Measurements from ENCODE around the gene SLC35D2.

The SLC35D2 gene

GRCh38 chr9:96383165-96383942, at the start of gene SLC35D2:
Gene SLC35D2, minus strand, starts transcription at chr9:96383711. Its CDS starts 77 bp downstream, at chr9:96383634.
- no peak for DNase-seq (ENCODE audit: low read depth)

- no peak for DNase-seq (ENCODE audit: low read depth)
These were observed 46.9 kb upstream of the SLC35D2 start for GRCh38 chr9:96430377-96430776.

GRCh38 chr9:96429732-96430131, 46.2 kb upstream of the SLC35D2 start:
- no peak for DNase-seq (ENCODE audit: low read depth)

DNA sequence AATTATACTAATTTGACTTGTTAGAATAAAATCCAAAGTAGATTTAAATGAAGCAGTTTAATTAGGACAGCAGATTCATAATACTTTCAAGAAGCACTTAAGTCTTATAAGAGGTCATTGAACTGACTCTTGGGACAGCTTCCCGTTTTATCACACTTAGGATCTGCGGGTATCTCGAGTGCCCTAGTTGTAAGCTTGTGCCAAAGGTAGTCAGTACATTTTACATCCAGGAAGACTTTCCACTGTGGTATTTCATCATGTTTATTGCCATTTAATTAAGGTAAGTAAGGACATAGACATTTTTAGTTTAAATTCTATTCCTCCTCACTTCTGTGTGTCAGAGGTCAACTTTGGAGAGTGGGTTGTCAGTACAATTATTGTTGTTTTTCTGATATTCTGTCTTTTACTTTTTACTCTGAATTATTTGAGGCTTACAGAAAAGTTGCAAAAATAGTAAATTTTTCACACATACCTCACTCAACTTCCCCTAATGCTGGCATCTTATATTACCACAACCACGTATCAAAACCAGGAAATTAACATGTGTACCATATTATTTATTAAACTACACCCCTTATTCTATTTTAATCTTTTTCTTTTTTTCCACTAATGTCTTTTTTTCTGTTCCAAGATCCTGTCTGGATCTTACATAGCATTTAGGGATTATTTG, 42.1 kb upstream of the SLC35D2 start:
- no peak for DNase-seq (ENCODE audit: low read depth)

- no peak for DNase-seq (ENCODE audit: low read depth)
These were observed 40.5 kb upstream of the SLC35D2 start for GRCh38 chr9:96423985-96424336.

- DNase-seq (ENCODE audit: low read depth) = no peak
These were observed 39.9 kb upstream of the SLC35D2 start for GRCh38 chr9:96423322-96423984.

DNA sequence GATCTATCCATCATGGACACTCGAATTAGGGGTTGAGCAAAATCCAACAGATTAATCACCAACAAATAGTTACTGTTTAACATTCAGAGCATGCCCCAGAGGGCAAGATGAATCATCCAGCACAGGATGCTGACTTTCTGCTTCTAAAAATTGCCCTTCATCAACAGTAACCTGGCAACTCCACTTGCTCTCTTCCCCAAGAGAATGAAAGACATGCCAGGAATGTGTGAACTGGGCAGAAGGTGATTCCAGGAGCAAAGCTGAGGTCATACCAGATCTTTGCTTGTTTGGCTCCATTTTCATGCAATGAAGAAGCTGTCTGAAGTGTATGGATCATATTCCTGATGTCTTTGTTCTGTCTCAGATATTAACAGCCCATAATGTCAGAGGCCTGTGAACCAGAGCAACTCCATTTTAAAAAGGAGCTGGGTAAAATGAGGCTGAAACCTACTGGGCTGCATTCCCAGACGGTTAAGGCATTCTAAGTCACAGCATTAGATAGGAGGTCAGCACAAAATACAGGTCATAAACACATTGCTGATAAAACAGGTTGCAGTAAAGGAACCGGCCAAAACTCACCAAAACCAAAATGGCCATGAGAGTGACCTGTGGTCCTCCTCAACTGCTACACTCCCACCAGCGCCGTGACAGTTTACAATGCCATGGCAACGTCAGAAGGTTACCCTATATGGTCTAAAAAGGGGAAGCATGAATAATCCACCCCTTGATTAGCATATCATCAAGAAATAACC, 37.1 kb upstream of the SLC35D2 start:
- no peak for DNase-seq (ENCODE audit: low read depth)

DNA sequence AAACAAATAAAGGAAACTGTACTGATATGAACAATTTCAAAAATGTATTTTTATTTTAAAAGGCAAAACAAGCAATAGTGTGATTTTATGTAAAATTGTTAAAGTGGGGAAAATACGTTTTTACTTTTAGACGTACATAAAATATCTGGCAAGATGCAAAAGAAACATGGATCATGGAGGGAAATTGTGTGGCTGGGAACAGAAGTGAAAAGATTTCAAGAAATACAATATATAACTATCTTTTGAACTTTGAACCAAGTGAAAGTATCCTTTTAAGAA, 36.1 kb upstream of the SLC35D2 start:
- no peak for DNase-seq (ENCODE audit: low read depth)

DNA sequence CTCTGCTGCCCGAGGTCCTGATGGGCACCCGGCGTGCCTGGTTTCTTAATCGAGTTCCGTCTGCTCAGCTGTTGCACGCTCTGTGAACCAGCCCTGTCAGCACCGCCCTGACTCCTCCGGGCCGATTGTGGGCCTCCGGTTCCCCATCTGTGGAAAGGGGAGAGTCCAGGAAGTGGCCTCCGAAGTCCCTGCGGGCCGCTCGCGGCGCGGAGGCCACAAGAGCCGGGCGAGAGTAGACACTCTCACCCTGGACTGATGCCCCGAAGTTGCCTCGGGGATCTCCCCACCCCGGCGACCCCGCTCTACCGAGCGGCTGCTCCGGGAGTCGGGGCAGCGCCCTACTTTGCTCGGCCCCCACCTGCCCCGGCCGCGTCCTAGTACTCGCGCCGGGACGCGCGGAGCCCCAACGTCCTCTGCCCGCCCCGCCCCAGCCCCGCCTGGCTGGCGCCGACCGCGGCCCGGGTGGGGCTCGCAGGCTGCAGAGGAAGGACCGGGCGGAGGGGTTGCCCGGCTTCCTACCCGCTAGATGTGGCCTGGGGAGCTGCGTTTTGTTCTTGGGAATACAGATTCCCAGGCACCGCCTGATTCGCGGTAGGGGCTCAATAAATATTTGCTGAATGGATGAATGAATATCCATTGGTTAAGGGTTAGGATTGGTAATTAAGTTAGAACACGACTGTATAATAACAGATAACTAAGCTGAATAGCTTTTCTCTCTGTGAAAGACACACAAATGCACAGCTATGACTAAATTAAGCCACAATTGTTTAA, 35.6 kb upstream of the SLC35D2 start:
- no peak for DNase-seq (ENCODE audit: low read depth)

- DNase-seq (ENCODE audit: low read depth) = peak; percentile 82
These were observed 34.8 kb upstream of the SLC35D2 start, which contains the start of gene ZNF367 for GRCh38 chr9:96418083-96418919. Gene ZNF367, minus strand, starts transcription at chr9:96418370. Its CDS starts 338 bp downstream, at chr9:96418032.

- DNase-seq (ENCODE audit: low read depth) = no peak
These were observed 34.2 kb upstream of the SLC35D2 start for GRCh38 chr9:96417661-96418082.

DNA sequence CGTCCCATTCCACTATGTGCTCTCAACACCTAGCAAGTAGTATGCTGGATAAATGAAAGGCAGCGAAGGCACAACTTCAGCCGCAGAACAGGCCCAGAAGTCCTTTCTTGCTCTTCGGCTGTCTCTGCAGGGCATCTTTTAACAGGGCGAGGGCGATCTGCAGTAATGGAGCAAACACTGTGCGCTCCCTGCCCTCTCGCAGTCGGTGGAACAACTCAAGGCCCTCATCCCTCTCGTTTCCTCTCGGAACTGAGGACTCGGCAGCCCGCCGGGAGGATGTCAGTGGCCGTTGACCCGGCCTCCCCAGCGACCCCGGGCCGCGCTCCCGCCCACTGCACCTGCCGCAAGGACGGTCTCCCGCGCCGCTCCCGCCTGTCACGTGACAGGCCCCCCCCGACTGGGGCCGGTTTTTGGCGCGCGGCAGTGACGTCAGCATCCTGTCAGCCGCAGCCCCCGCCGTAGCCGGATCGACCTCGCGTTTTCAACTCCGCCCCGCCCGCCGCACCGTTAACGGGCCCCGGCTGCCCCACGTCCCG, 33.6 kb upstream of the SLC35D2 start:
- DNase-seq (ENCODE audit: low read depth) = peak; percentile 90

DNA sequence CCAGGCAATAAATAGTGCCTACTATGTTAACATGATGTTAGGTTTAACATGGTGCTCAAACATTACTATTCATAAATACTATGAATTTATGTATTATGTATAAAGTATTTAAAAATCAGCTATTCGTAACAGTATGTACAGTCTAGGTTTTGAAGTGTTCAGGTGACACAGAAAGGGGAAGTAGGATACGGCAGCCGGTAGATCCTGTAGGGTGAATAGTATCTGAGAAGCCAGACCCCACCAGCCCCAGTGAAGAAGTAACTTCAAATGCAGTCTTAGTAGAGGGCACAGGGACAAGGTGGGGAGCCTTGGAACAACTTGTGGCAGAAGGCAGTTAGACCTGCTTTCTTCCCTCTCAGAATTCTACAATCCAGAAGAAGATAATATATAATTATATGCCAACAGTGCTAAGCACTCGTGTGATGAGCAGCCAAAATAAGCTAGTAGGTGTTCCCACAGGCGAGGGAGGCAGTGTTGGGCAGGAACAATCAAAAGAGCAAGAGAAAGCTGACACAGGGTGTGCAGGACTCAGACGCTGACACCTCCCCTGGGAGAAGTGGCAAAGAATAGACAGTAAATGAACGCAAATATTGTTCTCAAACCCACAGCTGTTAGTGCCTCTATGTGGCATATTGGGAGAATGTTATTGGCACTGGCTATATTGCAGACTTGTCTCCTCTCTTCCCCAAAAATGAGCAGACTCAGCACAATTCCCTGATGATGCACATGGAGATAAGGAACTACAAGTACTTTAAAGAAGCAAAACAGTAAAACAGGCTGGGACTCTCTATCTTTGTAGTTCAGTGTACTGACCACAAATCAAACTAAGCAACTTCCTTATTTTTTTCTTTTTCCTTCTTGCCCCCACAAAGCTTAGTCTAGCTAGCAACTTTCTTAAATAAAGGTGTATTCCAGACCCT, 30.1 kb upstream of the SLC35D2 start:
- no peak for DNase-seq (ENCODE audit: low read depth)

GRCh38 chr9:96412174-96412913, 28.8 kb upstream of the SLC35D2 start:
- no peak for DNase-seq (ENCODE audit: low read depth)

GRCh38 chr9:96411129-96411838, 27.8 kb upstream of the SLC35D2 start:
- no peak for DNase-seq (ENCODE audit: low read depth)

DNA sequence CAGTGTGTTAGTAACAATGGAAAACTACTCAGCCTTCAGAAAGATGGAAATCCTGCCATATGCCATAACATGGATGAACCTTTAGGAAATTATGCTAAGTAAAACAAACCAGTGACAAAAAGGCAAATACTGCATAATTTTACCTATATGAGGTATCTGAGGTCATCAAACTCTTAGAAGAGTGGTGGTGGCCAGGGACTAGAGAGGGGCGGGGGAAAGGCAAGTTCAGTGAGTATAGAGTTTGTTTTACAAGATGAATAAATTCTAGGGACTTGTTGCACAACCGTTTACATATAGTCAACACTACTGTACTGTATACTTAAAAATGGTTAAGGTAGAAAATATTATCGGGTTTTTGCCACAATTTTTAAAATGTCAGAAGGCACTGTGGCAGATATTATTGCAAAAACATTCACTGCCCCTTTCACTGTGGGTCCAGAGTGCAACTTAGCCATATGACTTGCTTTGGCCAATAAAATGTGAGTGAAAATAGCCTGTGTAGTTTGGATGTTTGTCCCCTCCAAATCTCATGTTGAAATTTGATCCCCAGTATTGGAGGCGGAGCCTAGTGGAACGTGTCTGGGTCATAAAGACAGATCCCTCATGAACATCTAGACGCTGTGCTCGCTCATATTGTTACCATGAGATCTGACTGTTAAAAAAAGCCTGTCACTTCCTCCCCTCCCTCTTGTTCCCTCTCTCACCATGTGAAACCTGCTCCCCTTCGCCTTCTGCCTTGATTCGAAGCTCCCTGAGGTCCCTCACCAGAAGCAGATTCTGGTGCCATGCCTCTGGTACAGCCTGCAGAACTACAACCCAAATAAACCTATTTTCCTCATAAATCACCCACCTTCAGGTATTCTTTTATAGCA, 25.1 kb upstream of the SLC35D2 start:
- no peak for DNase-seq (ENCODE audit: low read depth)

All from stimulated activated CD4-positive, alpha-beta T cell treated with anti-CD3 and anti-CD28 coated beads, Interleukin-2, amount 100 ng/mL, for 4 hours (primary cell).